GM06990 (cell line): ENCODE measurements around the gene INHA.

Experiments used
- DNase-seq: peaks from one replicate; pipeline ENCODE4 v3.0.0-alpha.2; 2011; ENCODE audit not compliant: insufficient read length; ENCODE audit errors: extremely low read depth
- H3K27me3 ChIP-seq: replicated peaks from 2 replicates; pipeline ENCODE4 v1.6.0; 2011; ENCODE audit warnings: low read length; ENCODE audit not compliant: control insufficient read depth, insufficient read depth
- H3K36me3 ChIP-seq: 2 replicates; pipeline ENCODE4 v1.5.1; 2011; ENCODE audit warnings: low read length; ENCODE audit not compliant: control insufficient read depth, insufficient read depth
- H3K4me3 ChIP-seq: replicated peaks from 2 replicates; pipeline ENCODE4 v1.5.1; 2011; ENCODE audit warnings: low read depth, mild to moderate bottlenecking, control low read depth, low read length
- CTCF ChIP-seq: IDR thresholded peaks from 2 replicates; pipeline ENCODE4 v1.5.1; 2011; ENCODE audit warnings: low read length, control low read depth, mild to moderate bottlenecking, inconsistent platforms; ENCODE audit not compliant: insufficient read depth, poor library complexity, severe bottlenecking

INHA gene

GRCh38 chr2:219571311-219572236 lies 536 bp upstream of the INHA start, which contains the start of gene OBSL1:
OBSL1 (minus strand) TSS chr2:219571539; CDS start chr2:219571232, 307 bp downstream.
- H3K4me3 ChIP-seq: no peak within 1 kb of the TSS; the same call in 1 of the 2 replicates
- H3K36me3 ChIP-seq: no peaks in the 10 kb centered on the region
- no peak for DNase-seq
- no peaks in the 10 kb centered on the region; the same call in 1 of the 2 replicates for H3K27me3 ChIP-seq
- TF ChIP-seq CTCF: no peak

- no peak for TF ChIP-seq CTCF
- no peaks in the 10 kb centered on the region; the same call in 1 of the 2 replicates for H3K27me3 ChIP-seq
- H3K4me3 ChIP-seq: no peak overlapping the region
- H3K36me3 ChIP-seq: no peaks in the 10 kb centered on the region
- no peak for DNase-seq
These were observed 1.1 kb downstream of the INHA start for GRCh38 chr2:219573166-219573565.

GRCh38 chr2:219574484-219575311 lies 2.6 kb downstream of the INHA start:
- no peaks in the 10 kb centered on the region; the same call in 1 of the 2 replicates for H3K27me3 ChIP-seq
- no peak for DNase-seq
- H3K4me3 ChIP-seq: no peak overlapping the region
- TF ChIP-seq CTCF: no peak
- H3K36me3 ChIP-seq: no peaks in the 10 kb centered on the region

- DNase-seq: no peak
- Histone ChIP-seq H3K27me3 (no peaks in the 10 kb centered on the region; the same call in 1 of the 2 replicates), H3K4me3 (no peak overlapping the region), H3K36me3 (no peaks in the 10 kb centered on the region)
- no peak for TF ChIP-seq CTCF
These were observed 3.7 kb downstream of the INHA start for GRCh38 chr2:219575566-219576504.
